Panc1 (cell line): ENCODE data around the gene CD22.

Experiments
- POLR2AphosphoS5 ChIP-seq: IDR thresholded peaks from 2 replicates; pipeline ENCODE4 v1.6.1; 2012; ENCODE audit warnings: mild to moderate bottlenecking, low read depth, low read length, moderate library complexity
- TF ChIP-seq, protein P1 (sequence below), 2 experiments: IDR thresholded peaks; 2 replicates each; pipeline ENCODE4 v1.6.1; 2011 to 2012; ENCODE audit warnings: low read depth in 2 of 2, control low read depth in 1 of 2, low read length in 1 of 2, mild to moderate bottlenecking in 1 of 2, moderate library complexity in 1 of 2; ENCODE audit not compliant: insufficient read depth in 1 of 2
- TF ChIP-seq, protein P2 (sequence below): fragments of 450-650 bp; IDR thresholded peaks from 2 replicates; pipeline ENCODE4 v1.5.1; 2017; ENCODE audit warnings: mild to moderate bottlenecking

DNA sequence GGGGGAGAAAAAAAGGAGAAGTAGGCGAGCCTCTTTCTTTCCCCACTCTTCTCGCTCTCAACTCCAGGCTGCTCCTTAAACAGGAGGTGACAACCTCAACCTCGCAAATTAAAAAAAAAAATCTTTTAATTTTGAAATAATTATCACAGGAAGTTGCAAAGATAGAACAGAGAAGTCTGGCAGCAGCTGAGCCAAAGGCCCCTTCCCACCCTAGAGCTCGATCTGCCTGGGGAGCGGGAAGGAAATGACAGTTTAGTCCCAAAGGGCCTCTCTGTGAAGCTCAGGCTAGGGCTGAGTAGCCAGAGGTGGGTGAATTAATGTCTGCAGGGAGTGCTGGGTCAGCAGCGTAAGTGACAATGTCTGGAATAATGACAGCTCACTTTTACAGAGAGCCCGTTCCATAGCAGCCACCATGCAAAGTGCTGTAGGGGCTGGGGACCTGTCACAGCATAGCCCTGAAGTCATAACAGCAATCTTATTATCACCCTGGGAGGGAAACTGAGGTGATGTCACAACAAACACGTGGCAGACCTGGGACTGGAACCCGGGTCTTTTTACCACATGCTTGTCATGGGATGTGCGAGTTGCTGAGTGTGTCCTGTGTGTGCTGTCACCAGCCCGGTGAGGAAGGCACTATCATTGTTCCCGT is 8.8 kb upstream of the CD22 start:
- TF ChIP-seq, protein P1, sequence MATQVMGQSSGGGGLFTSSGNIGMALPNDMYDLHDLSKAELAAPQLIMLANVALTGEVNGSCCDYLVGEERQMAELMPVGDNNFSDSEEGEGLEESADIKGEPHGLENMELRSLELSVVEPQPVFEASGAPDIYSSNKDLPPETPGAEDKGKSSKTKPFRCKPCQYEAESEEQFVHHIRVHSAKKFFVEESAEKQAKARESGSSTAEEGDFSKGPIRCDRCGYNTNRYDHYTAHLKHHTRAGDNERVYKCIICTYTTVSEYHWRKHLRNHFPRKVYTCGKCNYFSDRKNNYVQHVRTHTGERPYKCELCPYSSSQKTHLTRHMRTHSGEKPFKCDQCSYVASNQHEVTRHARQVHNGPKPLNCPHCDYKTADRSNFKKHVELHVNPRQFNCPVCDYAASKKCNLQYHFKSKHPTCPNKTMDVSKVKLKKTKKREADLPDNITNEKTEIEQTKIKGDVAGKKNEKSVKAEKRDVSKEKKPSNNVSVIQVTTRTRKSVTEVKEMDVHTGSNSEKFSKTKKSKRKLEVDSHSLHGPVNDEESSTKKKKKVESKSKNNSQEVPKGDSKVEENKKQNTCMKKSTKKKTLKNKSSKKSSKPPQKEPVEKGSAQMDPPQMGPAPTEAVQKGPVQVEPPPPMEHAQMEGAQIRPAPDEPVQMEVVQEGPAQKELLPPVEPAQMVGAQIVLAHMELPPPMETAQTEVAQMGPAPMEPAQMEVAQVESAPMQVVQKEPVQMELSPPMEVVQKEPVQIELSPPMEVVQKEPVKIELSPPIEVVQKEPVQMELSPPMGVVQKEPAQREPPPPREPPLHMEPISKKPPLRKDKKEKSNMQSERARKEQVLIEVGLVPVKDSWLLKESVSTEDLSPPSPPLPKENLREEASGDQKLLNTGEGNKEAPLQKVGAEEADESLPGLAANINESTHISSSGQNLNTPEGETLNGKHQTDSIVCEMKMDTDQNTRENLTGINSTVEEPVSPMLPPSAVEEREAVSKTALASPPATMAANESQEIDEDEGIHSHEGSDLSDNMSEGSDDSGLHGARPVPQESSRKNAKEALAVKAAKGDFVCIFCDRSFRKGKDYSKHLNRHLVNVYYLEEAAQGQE (IDR thresholded peaks at IDR 0.05; ENCODE audit: insufficient read depth in 1 of 2, low read depth in 2 of 2, low read length in 1 of 2): no peak
- TF ChIP-seq, protein P2, sequence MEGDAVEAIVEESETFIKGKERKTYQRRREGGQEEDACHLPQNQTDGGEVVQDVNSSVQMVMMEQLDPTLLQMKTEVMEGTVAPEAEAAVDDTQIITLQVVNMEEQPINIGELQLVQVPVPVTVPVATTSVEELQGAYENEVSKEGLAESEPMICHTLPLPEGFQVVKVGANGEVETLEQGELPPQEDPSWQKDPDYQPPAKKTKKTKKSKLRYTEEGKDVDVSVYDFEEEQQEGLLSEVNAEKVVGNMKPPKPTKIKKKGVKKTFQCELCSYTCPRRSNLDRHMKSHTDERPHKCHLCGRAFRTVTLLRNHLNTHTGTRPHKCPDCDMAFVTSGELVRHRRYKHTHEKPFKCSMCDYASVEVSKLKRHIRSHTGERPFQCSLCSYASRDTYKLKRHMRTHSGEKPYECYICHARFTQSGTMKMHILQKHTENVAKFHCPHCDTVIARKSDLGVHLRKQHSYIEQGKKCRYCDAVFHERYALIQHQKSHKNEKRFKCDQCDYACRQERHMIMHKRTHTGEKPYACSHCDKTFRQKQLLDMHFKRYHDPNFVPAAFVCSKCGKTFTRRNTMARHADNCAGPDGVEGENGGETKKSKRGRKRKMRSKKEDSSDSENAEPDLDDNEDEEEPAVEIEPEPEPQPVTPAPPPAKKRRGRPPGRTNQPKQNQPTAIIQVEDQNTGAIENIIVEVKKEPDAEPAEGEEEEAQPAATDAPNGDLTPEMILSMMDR: no peak
- TF ChIP-seq POLR2AphosphoS5: no peak
